BLaER1 treated with 17β-estradiol and CSF1 and Interleukin-3, amounts not matched to agents 10 nM and 100 nM (cell line): ENCODE measurements around the gene LIN54.
A peak's percentile ranks its signal among the peaks of the same experiment; 100 is the strongest.
"Not testable (repeated sequence)": the region's sequence is repeated elsewhere in the genome, so short reads cannot be mapped to it uniquely, and the experiment has no call there.

Experiments
- H3K27ac ChIP-seq, 11 experiments: shearing (Covaris generic); formaldehyde crosslinking; 2 replicates each; pipeline ENCODE4 v1.8.1; 2022
- H3K27me3 ChIP-seq, 11 experiments: shearing (Covaris generic); formaldehyde crosslinking; 2 replicates each; pipeline ENCODE4 v1.8.1; 2022
- H3K36me3 ChIP-seq, 11 experiments: shearing (Covaris generic); formaldehyde crosslinking; 2 replicates each; pipeline ENCODE4 v1.8.1; 2022
- H3K4me1 ChIP-seq, 10 experiments: shearing (Covaris generic); formaldehyde crosslinking; 2 replicates each; pipeline ENCODE4 v1.8.1; 2022
- H3K4me2 ChIP-seq, 11 experiments: shearing (Covaris generic); formaldehyde crosslinking; 2 replicates each; pipeline ENCODE4 v1.8.1; 2022
- H3K4me3 ChIP-seq, 10 experiments: shearing (Covaris generic); formaldehyde crosslinking; 2 replicates each; pipeline ENCODE4 v1.8.1; 2022
- H3K9ac ChIP-seq, 11 experiments: shearing (Covaris generic); formaldehyde crosslinking; 2 replicates each; pipeline ENCODE4 v1.8.1; 2022
- H3K9me3 ChIP-seq, 11 experiments: shearing (Covaris generic); formaldehyde crosslinking; replicated peaks in 1 of 11; 2 replicates each; pipeline ENCODE4 v1.8.1; 2022
- H4K20me1 ChIP-seq, 11 experiments: shearing (Covaris generic); formaldehyde crosslinking; 2 replicates each; pipeline ENCODE4 v1.8.1; 2022
- Cebpa-rat ChIP-seq, 11 experiments: shearing (Covaris generic); IDR thresholded peaks; 2 replicates each; pipeline ENCODE4 v1.8.1; 2022

Gene LIN54

GRCh38 chr4:83002329-83002728, 8.3 kb downstream of the LIN54 start:
- H3K9ac ChIP-seq: no peak overlapping the region
- H3K27me3 ChIP-seq: no peaks in the 10 kb centered on the region
- H3K9me3 ChIP-seq: peaks cover 0 to 3% (median 0%) of the 10 kb centered on the region in 11 experiments; a peak in 2 of 22 replicates
- peaks cover 0 to 29% (median 11%) of the 10 kb centered on the region in 11 experiments; a peak in 10 of 22 replicates for H4K20me1 ChIP-seq
- TF ChIP-seq Cebpa-rat (IDR thresholded peaks at IDR 0.05): no peak
- peaks cover 0 to 57% (median 36%) of the 10 kb centered on the region in 11 experiments; a peak in 18 of 22 replicates for H3K36me3 ChIP-seq
- H3K4me2 ChIP-seq: no peak overlapping the region
- H3K27ac ChIP-seq: no peak overlapping the region
- H3K4me3 ChIP-seq: no peak overlapping the region
- H3K4me1 ChIP-seq: peaks cover 0 to 9% (median 3%) of the 10 kb centered on the region in 10 experiments; a peak in 8 of 20 replicates

- Histone ChIP-seq H3K36me3 (peaks cover 0 to 61% (median 34%) of the 10 kb centered on the region in 11 experiments; a peak in 18 of 22 replicates), H3K4me1 (peaks cover 0 to 8% (median 0%) of the 10 kb centered on the region in 10 experiments; a peak in 1 of 20 replicates), H3K27ac (no peak overlapping the region)
These were observed 11.7 kb downstream of the LIN54 start for GRCh38 chr4:82998898-82999297.

DNA sequence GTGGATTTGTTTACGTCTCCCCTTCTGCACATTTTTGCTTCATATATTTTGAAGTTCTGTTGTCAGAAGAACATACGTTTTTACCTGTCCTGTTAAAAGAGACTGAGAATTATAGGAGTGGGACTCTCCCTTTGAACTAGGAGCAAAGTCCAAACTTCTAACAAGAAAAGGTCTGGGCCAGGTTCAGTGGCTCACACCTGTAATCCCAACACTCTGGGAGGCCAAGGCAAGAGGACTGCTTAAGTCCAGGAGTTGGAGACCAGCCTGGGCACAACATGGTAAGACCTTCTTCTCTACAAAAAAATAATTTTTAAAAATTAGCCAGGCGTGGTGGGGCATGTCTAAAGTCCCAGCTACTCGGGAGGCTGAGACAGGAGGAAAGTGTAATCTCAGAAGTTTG, 15.8 kb downstream of the LIN54 start:
- Histone ChIP-seq H3K36me3 (peaks cover 0 to 39% (median 21%) of the 10 kb centered on the region in 11 experiments; a peak in 15 of 22 replicates), H3K27ac (no peak overlapping the region), H3K4me1 (peaks cover 4 to 12% (median 5%) of the 10 kb centered on the region in 10 experiments; a peak in 17 of 20 replicates), H3K4me2 (no peak overlapping the region), H3K4me3 (no peak overlapping the region), H3K9ac (no peak overlapping the region), H4K20me1 (peaks cover 0 to 26% (median 11%) of the 10 kb centered on the region in 11 experiments; a peak in 11 of 22 replicates), H3K9me3 (peaks cover 0 to 3% (median 0%) of the 10 kb centered on the region in 11 experiments; a peak in 1 of 22 replicates), H3K27me3 (no peaks in the 10 kb centered on the region)
- TF ChIP-seq Cebpa-rat (IDR thresholded peaks at IDR 0.05): no peak

More at GRCh38 chr4:82998898-82999297, 11.7 kb downstream of the LIN54 start:
- TF ChIP-seq Cebpa-rat (IDR thresholded peaks at IDR 0.05): no peak
- H3K9me3 ChIP-seq: no peaks in the 10 kb centered on the region; a peak in 2 of 22 replicates
- H3K4me3 ChIP-seq: no peak overlapping the region
- no peaks in the 10 kb centered on the region for H3K27me3 ChIP-seq
- no peak overlapping the region for H3K4me2 ChIP-seq
- peaks cover 0 to 29% (median 10%) of the 10 kb centered on the region in 11 experiments; a peak in 10 of 22 replicates for H4K20me1 ChIP-seq
- H3K9ac ChIP-seq: no peak overlapping the region

GRCh38 chr4:82989575-82990429, 20.8 kb downstream of the LIN54 start:
- H3K9ac ChIP-seq: no peak overlapping the region
- peak overlapping the region in 5 of 11 experiments; percentile 4 to 49 (median 18); a peak in 4 of 22 replicates for H3K27ac ChIP-seq
- TF ChIP-seq Cebpa-rat (IDR thresholded peaks at IDR 0.05): no peak
- peaks cover 0 to 35% (median 25%) of the 10 kb centered on the region in 11 experiments; a peak in 18 of 22 replicates for H3K36me3 ChIP-seq
- H3K4me1 ChIP-seq: peaks cover 9 to 12% (median 11%) of the 10 kb centered on the region in 10 experiments; a peak in 17 of 20 replicates
- H4K20me1 ChIP-seq: peaks cover 0 to 21% (median 7%) of the 10 kb centered on the region in 11 experiments; a peak in 7 of 22 replicates
- no peak overlapping the region for H3K4me3 ChIP-seq
- H3K9me3 ChIP-seq: peaks cover 0 to 13% (median 3%) of the 10 kb centered on the region in 11 experiments; a peak in 4 of 22 replicates
- no peaks in the 10 kb centered on the region for H3K27me3 ChIP-seq
- peak overlapping the region; percentile 5 to 54 (median 30); a peak in 19 of 22 replicates for H3K4me2 ChIP-seq

DNA sequence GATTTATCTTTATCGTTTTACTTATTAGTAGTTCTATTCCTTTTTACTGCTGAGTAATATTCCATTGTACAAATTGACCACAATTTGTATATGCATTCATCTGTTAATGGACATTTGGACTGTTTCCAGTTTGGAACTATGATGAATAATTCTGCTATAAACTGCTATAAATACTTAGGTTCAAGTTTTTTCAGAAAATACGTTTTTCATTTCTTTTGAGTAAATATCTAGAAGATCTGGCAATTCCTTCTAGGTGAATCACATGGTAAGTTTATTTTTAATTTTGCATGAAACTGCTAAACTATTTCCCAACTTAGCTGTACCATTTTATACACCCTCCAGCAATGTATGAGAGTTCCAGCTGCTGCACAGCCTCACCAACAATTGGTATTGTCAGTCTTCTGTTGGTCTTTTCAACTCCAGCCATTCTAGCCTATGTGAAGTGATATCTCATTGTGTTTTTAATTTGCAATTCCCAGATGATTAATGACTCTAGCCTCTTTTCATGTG, 22.2 kb downstream of the LIN54 start:
- Histone ChIP-seq H3K27ac (no peak overlapping the region), H3K4me1 (peaks cover 9 to 15% (median 12%) of the 10 kb centered on the region in 10 experiments; a peak in 17 of 20 replicates), H3K36me3 (peaks cover 13 to 43% (median 32%) of the 10 kb centered on the region in 11 experiments; a peak in 21 of 22 replicates), H3K4me3 (no peak overlapping the region), H3K4me2 (no peak overlapping the region), H3K9me3 (peaks cover 0 to 13% (median 3%) of the 10 kb centered on the region in 11 experiments; a peak in 4 of 22 replicates), H3K9ac (no peak overlapping the region), H4K20me1 (peaks cover 0 to 19% (median 4%) of the 10 kb centered on the region in 11 experiments; a peak in 7 of 22 replicates), H3K27me3 (no peaks in the 10 kb centered on the region)
- no peak for TF ChIP-seq Cebpa-rat (IDR thresholded peaks at IDR 0.05)

DNA sequence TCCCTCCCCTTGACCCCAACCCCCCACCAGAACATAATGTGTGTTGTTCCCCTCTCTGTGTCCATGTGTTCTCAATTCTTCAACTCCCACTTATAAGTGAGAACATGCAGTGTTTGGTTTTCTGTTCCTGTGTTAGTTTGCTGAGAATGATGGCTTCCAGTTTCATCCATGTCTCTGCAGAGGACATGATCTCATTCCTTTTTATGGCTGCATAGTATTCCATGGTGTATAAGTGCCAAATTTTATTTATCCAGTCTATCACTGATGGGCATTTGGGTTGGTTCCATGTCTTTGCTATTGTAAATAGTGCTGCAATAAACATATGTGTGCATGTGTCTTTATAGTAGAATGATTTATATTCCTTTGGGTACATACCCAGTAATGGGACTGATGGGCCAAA, 23.1 kb downstream of the LIN54 start:
- H3K9me3 ChIP-seq: peaks cover 0 to 13% (median 3%) of the 10 kb centered on the region in 11 experiments; a peak in 4 of 22 replicates
- not testable (repeated sequence) for H3K27ac ChIP-seq, H3K27me3 ChIP-seq, H3K4me2 ChIP-seq, H3K4me3 ChIP-seq, H3K9ac ChIP-seq
- peaks cover 0 to 19% (median 4%) of the 10 kb centered on the region in 11 experiments; a peak in 5 of 22 replicates for H4K20me1 ChIP-seq
- H3K4me1 ChIP-seq: peaks cover 9 to 19% (median 12%) of the 10 kb centered on the region in 10 experiments; a peak in 17 of 20 replicates
- H3K36me3 ChIP-seq: peaks cover 13 to 50% (median 33%) of the 10 kb centered on the region in 11 experiments; a peak in 21 of 22 replicates

DNA sequence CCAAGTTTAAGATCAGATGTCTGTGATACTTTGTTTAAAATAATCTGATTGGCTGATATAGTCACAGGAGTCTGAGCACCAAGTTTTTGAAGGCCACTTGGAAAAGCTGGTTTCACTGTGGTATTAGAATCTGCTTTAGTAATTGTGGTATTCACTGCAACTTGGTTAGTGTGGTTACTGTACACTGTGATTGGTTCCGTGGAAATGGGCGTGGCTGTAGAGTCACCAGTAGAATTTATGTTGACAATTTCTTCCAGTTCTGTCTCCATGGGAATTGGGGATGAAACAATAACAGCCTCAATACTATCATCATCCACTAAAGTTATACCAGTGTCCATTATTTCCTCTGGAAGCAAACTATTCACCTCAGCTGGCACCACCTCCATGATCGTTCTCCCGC, 26.2 kb downstream of the LIN54 start:
- H3K9ac ChIP-seq: no peak overlapping the region
- peaks cover 0 to 13% (median 3%) of the 10 kb centered on the region in 11 experiments; a peak in 3 of 22 replicates for H3K9me3 ChIP-seq
- no peak overlapping the region for H3K4me2 ChIP-seq
- peaks cover 2 to 13% (median 3%) of the 10 kb centered on the region in 10 experiments; a peak in 14 of 20 replicates for H3K4me1 ChIP-seq
- peak overlapping the region in 1 of 11 experiments; percentile 21; a peak in 1 of 22 replicates for H3K27ac ChIP-seq
- no peak for TF ChIP-seq Cebpa-rat (IDR thresholded peaks at IDR 0.05)
- H3K36me3 ChIP-seq: peaks cover 19 to 65% (median 47%) of the 10 kb centered on the region in 11 experiments
- H4K20me1 ChIP-seq: peaks cover 0 to 3% (median 0%) of the 10 kb centered on the region in 11 experiments; a peak in 1 of 22 replicates
- no peaks in the 10 kb centered on the region for H3K27me3 ChIP-seq
- no peak overlapping the region for H3K4me3 ChIP-seq

DNA sequence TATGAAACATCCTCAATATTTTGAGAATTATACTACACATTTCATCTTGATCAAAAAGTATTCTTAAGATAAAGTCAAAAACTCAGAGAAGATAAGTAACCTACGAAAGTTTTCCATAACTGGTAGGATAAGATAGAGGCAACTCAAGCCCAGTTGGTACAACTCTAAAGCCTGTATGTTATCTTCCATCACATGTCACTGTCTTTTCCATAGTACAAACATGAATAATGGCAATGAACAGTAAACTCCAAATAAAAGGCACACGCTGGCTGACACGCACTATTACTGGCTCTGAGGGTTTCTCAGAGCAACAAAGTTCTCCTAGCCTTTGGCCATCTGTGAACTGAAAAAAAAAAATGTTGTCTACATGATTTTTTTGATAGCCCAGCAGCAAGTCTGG, 27.2 kb downstream of the LIN54 start:
- Histone ChIP-seq H3K9me3 (peaks cover 0 to 9% (median 3%) of the 10 kb centered on the region in 11 experiments; a peak in 3 of 22 replicates), H3K4me2 (no peak overlapping the region), H3K27ac (no peak overlapping the region), H3K4me1 (peaks cover 0 to 10% (median 0%) of the 10 kb centered on the region in 10 experiments; a peak in 2 of 20 replicates), H3K36me3 (peaks cover 24 to 75% (median 47%) of the 10 kb centered on the region in 11 experiments), H3K9ac (no peak overlapping the region), H3K27me3 (no peaks in the 10 kb centered on the region), H4K20me1 (no peaks in the 10 kb centered on the region), H3K4me3 (no peak overlapping the region)
- no peak for TF ChIP-seq Cebpa-rat (IDR thresholded peaks at IDR 0.05)
